Keratinocyte (primary cell): ENCODE results near the gene SMAD7. TPM values are rescaled to one million over a fixed set of nuclear protein-coding genes. Genes with fewer than 3 reads are reported as not detected.
"Not testable (repeated sequence)": the region's sequence is repeated elsewhere in the genome, so short reads cannot be mapped to it uniquely, and the experiment has no call there.

Experiments
- DNase-seq: peaks from one replicate; pipeline ENCODE4 v3.0.0-alpha.2; 2011; ENCODE audit warnings: low read depth, missing footprints, low spot score
- FAIRE-seq: peaks from 2 replicates; lab custom pipeline; 2011; peaks lifted over from hg19 to GRCh38; lab: Jason Lieb, UNC
- H2AFZ ChIP-seq: 2 replicates; pipeline ENCODE4 v1.6.0; 2012; ENCODE audit warnings: low read length, control low read depth, inconsistent platforms; ENCODE audit not compliant: control insufficient read depth
- H3K27ac ChIP-seq: 2 replicates; pipeline ENCODE4 v1.5.1; 2011; ENCODE audit warnings: low read length; ENCODE audit not compliant: control insufficient read depth, insufficient read depth
- H3K27me3 ChIP-seq: 3 replicates; pipeline ENCODE4 v1.6.0; 2011; ENCODE audit warnings: low read length; ENCODE audit not compliant: control insufficient read depth, insufficient read depth; ENCODE audit errors: extremely low read depth
- H3K36me3 ChIP-seq, 2 experiments: 2 replicates in 1 of 2; 3 replicates in 1 of 2; pipeline ENCODE4 v1.5.1; 2011; ENCODE audit warnings: low read length in 2 of 2, mild to moderate bottlenecking in 1 of 2; ENCODE audit not compliant: control insufficient read depth in 2 of 2, insufficient read depth in 2 of 2; ENCODE audit errors: extremely low read depth in 1 of 2
- H3K4me1 ChIP-seq: 3 replicates; pipeline ENCODE4 v1.5.1; 2011; ENCODE audit warnings: low read length; ENCODE audit not compliant: control insufficient read depth, insufficient read depth; ENCODE audit errors: extremely low read depth
- H3K4me2 ChIP-seq: 3 replicates; pipeline ENCODE4 v1.6.0; 2011; ENCODE audit warnings: low read depth, low read length; ENCODE audit not compliant: control insufficient read depth, insufficient read depth; ENCODE audit errors: extremely low read depth
- H3K4me3 ChIP-seq, 3 experiments: fragments of 200-600 bp in 1 of 3; sonication (generic) in 1 of 3; 2 replicates in 2 of 3; 3 replicates in 1 of 3; pipeline ENCODE4 v1.5.1; 2011 to 2016; ENCODE audit warnings: low read length in 3 of 3, mild to moderate bottlenecking in 3 of 3, control low read depth in 2 of 3, inconsistent platforms in 1 of 3, low read depth in 1 of 3, mixed read lengths in 1 of 3, mixed run types in 1 of 3, moderate library complexity in 1 of 3; ENCODE audit not compliant: control insufficient read depth in 2 of 3, insufficient read depth in 2 of 3; ENCODE audit errors: extremely low read depth in 1 of 3
- H3K79me2 ChIP-seq: 2 replicates; pipeline ENCODE4 v1.6.0; 2012; ENCODE audit warnings: low read length; ENCODE audit not compliant: control insufficient read depth, insufficient read depth
- H3K9ac ChIP-seq: 3 replicates; pipeline ENCODE4 v1.6.0; 2011; ENCODE audit warnings: low read length; ENCODE audit not compliant: control insufficient read depth, insufficient read depth; ENCODE audit errors: extremely low read depth
- H3K9me1 ChIP-seq: 3 replicates; pipeline ENCODE4 v1.6.0; 2011; ENCODE audit warnings: low read length; ENCODE audit not compliant: control insufficient read depth, insufficient read depth; ENCODE audit errors: extremely low read depth
- H3K9me3 ChIP-seq: 2 replicates; pipeline ENCODE4 v1.5.1; 2012; ENCODE audit warnings: low read depth, low read length; ENCODE audit not compliant: control insufficient read depth
- H4K20me1 ChIP-seq: 3 replicates; pipeline ENCODE4 v1.6.0; 2011; ENCODE audit warnings: low read length; ENCODE audit not compliant: control insufficient read depth, insufficient read depth; ENCODE audit errors: extremely low read depth
- CTCF ChIP-seq, 3 experiments: IDR thresholded peaks in 1 of 3; conservative IDR thresholded peaks in 1 of 3; optimal IDR thresholded peaks in 1 of 3; 2 replicates in 2 of 3; 3 replicates in 1 of 3; pipeline versions ENCODE3 to v1.5.1; 2011; ENCODE audit warnings: low read length in 3 of 3, mild to moderate bottlenecking in 3 of 3, moderate library complexity in 2 of 3, control low read depth in 1 of 3, inconsistent platforms in 1 of 3; ENCODE audit not compliant: insufficient read depth in 2 of 3; ENCODE audit errors: extremely low read depth in 1 of 3
- EZH2 ChIP-seq: IDR thresholded peaks from one replicate; pipeline ENCODE4 v1.6.1; 2012; ENCODE audit warnings: inconsistent platforms, mild to moderate bottlenecking, low read length, moderate library complexity
- dilution Hi-C: fragments of 300-500 bp; cut with MboI; formaldehyde crosslinking; loops from one replicate; pipeline ENCODE4 v1.7.0; 2020; ENCODE audit warnings: low sequenced_read_pairs; ENCODE audit not compliant: extremely low pct_ligation_motif_present
- polyA plus RNA-seq, 5 experiments: library from polyadenylated mRNA; depleted of rRNA in 3 of 5; stranded (reverse) in 3 of 5; stranded (forward) in 1 of 5; unstranded in 1 of 5; fragments of >200 nt; gene quantifications; 1 replicate in 1 of 5; 2 replicates in 3 of 5; 3 replicates in 1 of 5; pipeline versions ENCODE4 v1.2.1 to v1.2.3, GENCODE V29; 2011 to 2012; ENCODE audit warnings: missing spikeins in 2 of 5, low read depth in 1 of 5, low replicate concordance in 1 of 5

SMAD7 gene
- polyA plus RNA-seq, 1 donor (not counting 4 experiments of a cell fraction or from before 2014, with no cell fraction given): 9.5 TPM

GRCh38 chr18:48871391-48872166, 79.2 kb downstream of the SMAD7 start:
- DNase-seq (no peak), FAIRE-seq (no peak)
- Histone ChIP-seq H2AFZ (no peak overlapping the region), H3K4me1 (peaks cover 10% of the 10 kb centered on the region), H3K9me3 (no peaks in the 10 kb centered on the region), H3K9me1 (no peaks in the 10 kb centered on the region), H3K4me2 (no peak overlapping the region), H3K79me2 (no peaks in the 10 kb centered on the region), H4K20me1 (no peaks in the 10 kb centered on the region), H3K36me3 (no peaks in the 10 kb centered on the region), H3K27me3 (no peaks in the 10 kb centered on the region), H3K4me3 (no peak overlapping the region), H3K27ac (no peak overlapping the region), H3K9ac (no peak overlapping the region)
- TF ChIP-seq CTCF (optimal IDR thresholded peaks at IDR 0.05 in 1 of 3, IDR thresholded peaks at IDR 0.05 in 1 of 3, conservative IDR thresholded peaks at IDR 0.05 in 1 of 3; ENCODE audit: extremely low read depth in 1 of 3, insufficient read depth in 2 of 3, low read length in 3 of 3) (no peak), EZH2 (no peak)
- dilution Hi-C loops: no loop called here

- H3K36me3 ChIP-seq, DNase-seq, H3K4me3 ChIP-seq, FAIRE-seq, H2AFZ ChIP-seq, H3K9ac ChIP-seq, H3K27me3 ChIP-seq, dilution Hi-C loops, H3K4me1 ChIP-seq, H3K79me2 ChIP-seq, H4K20me1 ChIP-seq, H3K9me3 ChIP-seq, H3K4me2 ChIP-seq, H3K27ac ChIP-seq, H3K9me1 ChIP-seq: not testable (repeated sequence)
Measured at GRCh38 chr18:48870926-48871325, 79.8 kb downstream of the SMAD7 start.
